ENCODE results near the gene SAYSD1.

DNA sequence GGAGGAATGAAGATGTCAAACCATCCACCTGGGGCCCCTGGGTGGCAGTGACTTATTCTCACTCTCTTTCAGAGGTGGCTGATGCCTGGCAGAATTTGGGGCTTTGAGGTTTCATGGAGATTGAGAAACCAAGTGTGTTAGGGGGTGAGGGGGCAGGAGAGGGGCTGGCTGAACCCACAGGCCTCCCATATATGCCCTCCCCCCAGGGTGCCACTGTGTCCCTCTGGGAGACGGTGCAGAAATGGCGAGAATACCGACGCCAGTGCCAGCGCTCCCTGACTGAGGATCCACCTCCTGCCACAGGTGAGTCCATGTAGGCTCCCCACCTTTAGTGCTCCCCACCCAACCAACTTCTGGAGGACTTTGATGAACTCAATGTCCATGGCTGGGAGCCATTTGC lies 58.8 kb downstream of the SAYSD1 start:
- TF ChIP-seq, protein P1, sequence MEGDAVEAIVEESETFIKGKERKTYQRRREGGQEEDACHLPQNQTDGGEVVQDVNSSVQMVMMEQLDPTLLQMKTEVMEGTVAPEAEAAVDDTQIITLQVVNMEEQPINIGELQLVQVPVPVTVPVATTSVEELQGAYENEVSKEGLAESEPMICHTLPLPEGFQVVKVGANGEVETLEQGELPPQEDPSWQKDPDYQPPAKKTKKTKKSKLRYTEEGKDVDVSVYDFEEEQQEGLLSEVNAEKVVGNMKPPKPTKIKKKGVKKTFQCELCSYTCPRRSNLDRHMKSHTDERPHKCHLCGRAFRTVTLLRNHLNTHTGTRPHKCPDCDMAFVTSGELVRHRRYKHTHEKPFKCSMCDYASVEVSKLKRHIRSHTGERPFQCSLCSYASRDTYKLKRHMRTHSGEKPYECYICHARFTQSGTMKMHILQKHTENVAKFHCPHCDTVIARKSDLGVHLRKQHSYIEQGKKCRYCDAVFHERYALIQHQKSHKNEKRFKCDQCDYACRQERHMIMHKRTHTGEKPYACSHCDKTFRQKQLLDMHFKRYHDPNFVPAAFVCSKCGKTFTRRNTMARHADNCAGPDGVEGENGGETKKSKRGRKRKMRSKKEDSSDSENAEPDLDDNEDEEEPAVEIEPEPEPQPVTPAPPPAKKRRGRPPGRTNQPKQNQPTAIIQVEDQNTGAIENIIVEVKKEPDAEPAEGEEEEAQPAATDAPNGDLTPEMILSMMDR (conservative IDR thresholded peaks at IDR 0.05; ENCODE audit: low read depth, low read length), result no peak
- no peak for TF ChIP-seq EZH2 (IDR thresholded peaks at IDR 0.05; ENCODE audit: low read length, unreplicated experiment)
